Activated CD8-positive, alpha-beta T cell treated with anti-CD3 and anti-CD28 coated beads for 36 hours (primary cell): Measurements from ENCODE around the gene CLEC1A. TPM values are rescaled to one million over a fixed set of nuclear protein-coding genes. Genes with fewer than 3 reads are reported as not detected.

ENCODE experiments used
- ATAC-seq: fragments of 200-7000 bp; cut with Tn5 transposase; one replicate; pipeline ENCODE4 v1.10.0; 2021; ENCODE audit warnings: mild to moderate bottlenecking, moderate library complexity
- CTCF ChIA-PET: fragments of 350-600 bp; sonication (Branson Sonifier 250); formaldehyde crosslinking; loops from one replicate; lab custom pipeline; 2021; ENCODE audit warnings: antibody characterized with exemption; lab: Charles Lee
- POLR2A ChIA-PET: fragments of 350-600 bp; sonication (Branson Sonifier 250); formaldehyde crosslinking; loops from one replicate; lab custom pipeline; 2021; ENCODE audit warnings: antibody characterized with exemption; lab: Charles Lee
- DNase-seq: peaks from one replicate; pipeline ENCODE4 v3.0.0-alpha.2; 2020
- H3K27ac Mint-ChIP-seq: one replicate; pipeline ENCODE4 v1.8.0; 2021; ENCODE audit warnings: mild to moderate bottlenecking, mixed read lengths
- H3K27me3 Mint-ChIP-seq: one replicate; pipeline ENCODE4 v1.8.0; 2021; ENCODE audit warnings: mixed read lengths
- H3K36me3 Mint-ChIP-seq: one replicate; pipeline ENCODE4 v1.8.0; 2021; ENCODE audit warnings: low read depth, mixed read lengths
- H3K4me1 Mint-ChIP-seq: one replicate; pipeline ENCODE4 v1.8.0; 2021; ENCODE audit warnings: low read depth, mixed read lengths
- H3K4me3 Mint-ChIP-seq: one replicate; pipeline ENCODE4 v1.8.0; 2021; ENCODE audit warnings: mild to moderate bottlenecking, moderate library complexity, mixed read lengths
- H3K9me3 Mint-ChIP-seq: one replicate; pipeline ENCODE4 v1.8.0; 2021; ENCODE audit warnings: mixed read lengths
- intact Hi-C: fragments of 100-400 bp; cut with micrococcal nuclease; formaldehyde crosslinking; loops from one replicate; pipeline ENCODE4 v1.10.0; 2022
- total RNA-seq, 2 experiments: library from RNA; stranded (reverse); gene quantifications; one replicate each; pipeline ENCODE4 v1.2.3, GENCODE V29; 2021
- TF ChIP-seq, protein P1 (sequence below): fragments of 200-600 bp; IDR thresholded peaks from one replicate; pipeline ENCODE4 v1.8.0; 2022; ENCODE audit warnings: antibody characterized with exemption, mild to moderate bottlenecking

Gene CLEC1A
- total RNA-seq, 2 experiments from 2014 or later: not detected

DNA sequence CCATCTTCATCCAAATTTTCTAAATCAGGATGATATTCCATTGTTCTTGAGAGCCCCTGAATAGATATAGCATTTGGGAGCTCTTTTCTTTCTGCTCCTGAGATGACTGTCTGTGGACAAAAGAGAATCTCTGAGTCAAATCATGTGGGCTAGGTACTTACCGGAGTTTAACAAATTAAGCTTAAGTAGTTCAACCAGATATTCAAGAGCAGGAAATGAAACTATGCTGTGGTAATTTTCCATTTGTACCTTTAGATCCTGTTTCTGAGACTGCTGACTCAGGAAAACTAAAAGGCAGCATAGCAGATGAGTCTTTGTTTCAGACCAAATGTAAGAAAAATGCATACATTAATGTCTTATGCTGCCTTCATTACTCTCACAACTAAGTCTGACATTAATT is 31.3 kb upstream of the CLEC1A start, which contains the start of gene CLEC7A:
Gene CLEC7A, minus strand, starts transcription at position 158 of the 400 bp plus-strand sequence. Its CDS starts 117 bp downstream, at position 41.
- Mint-ChIP-seq H3K4me3 (no peak within 1 kb of the TSS), H3K4me1 (peaks cover 13% of the 10 kb centered on the region), H3K27ac (no peak within 1 kb of the TSS), H3K27me3 (peaks cover 10% of the 10 kb centered on the region), H3K9me3 (no peaks in the 10 kb centered on the region), H3K36me3 (no peaks in the 10 kb centered on the region)
- ChIA-PET POLR2A (interaction anchor here (0.6 to 1.5 kb wide), 2 partner anchors 10 to 1167 kb away, joined by 3 read pairs; no protein-coding TSS in a partner anchor), CTCF (interaction anchor here (0.7 to 2.2 kb wide), 7 partner anchors 10 to 1179 kb away, joined by 3 to 13 read pairs (median 3); partner anchors contain the start of gene CLEC12B)
- DNase-seq (no peak), ATAC-seq (peak; percentile 89)
- intact Hi-C loops: loop anchor here (10.0 kb wide), 2 partner anchors 185 to 385 kb away; no protein-coding TSS in a partner anchor
- TF ChIP-seq, protein P1, sequence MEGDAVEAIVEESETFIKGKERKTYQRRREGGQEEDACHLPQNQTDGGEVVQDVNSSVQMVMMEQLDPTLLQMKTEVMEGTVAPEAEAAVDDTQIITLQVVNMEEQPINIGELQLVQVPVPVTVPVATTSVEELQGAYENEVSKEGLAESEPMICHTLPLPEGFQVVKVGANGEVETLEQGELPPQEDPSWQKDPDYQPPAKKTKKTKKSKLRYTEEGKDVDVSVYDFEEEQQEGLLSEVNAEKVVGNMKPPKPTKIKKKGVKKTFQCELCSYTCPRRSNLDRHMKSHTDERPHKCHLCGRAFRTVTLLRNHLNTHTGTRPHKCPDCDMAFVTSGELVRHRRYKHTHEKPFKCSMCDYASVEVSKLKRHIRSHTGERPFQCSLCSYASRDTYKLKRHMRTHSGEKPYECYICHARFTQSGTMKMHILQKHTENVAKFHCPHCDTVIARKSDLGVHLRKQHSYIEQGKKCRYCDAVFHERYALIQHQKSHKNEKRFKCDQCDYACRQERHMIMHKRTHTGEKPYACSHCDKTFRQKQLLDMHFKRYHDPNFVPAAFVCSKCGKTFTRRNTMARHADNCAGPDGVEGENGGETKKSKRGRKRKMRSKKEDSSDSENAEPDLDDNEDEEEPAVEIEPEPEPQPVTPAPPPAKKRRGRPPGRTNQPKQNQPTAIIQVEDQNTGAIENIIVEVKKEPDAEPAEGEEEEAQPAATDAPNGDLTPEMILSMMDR: no peak

DNA sequence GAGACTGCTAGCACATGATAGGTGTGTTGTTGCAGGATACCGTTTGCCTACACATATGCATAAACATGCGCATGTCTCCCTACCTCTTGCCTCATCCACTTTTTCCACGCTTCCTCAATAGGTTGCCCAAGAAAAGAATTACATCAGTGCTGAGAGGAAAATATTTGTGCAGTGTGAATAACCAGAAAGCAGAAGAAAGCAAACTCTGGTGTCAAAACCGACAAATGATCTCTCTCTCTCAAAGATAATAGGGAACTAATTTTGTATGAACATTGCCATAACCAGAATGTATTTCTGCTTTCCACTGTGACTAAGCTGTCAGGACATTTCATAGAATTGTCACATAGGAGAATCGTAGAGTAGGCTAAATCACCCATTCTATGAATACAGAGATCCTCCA is 29.9 kb upstream of the CLEC1A start:
- TF ChIP-seq, protein P1: no peak
- no peaks in the 10 kb centered on the region for H3K9me3 Mint-ChIP-seq
- POLR2A ChIA-PET: interaction anchor here (1.5 kb wide), 1 partner anchor 12 kb away, joined by 3 read pairs; no protein-coding TSS in a partner anchor

DNA sequence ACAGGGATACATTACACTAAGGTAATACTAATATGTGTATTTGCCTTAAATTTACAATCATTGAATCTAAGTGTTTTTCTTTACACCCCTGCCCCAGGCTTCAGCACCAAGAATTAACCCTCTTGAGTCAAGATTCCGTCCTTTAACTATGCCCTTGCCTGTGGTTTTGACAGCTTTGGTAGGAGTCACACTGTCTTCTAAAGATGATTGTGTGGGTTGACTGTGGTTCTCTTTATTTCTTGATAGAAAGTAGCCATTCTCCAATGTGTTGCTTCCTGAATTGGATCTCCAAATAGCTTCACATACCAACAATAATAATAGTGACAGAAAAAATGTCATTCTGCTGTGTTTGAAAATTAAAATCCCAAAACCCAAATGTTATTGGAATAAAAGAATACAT is 27.6 kb upstream of the CLEC1A start:
- intact Hi-C loops: no loop called here
- no peaks in the 10 kb centered on the region for H3K9me3 Mint-ChIP-seq
- H3K27me3 Mint-ChIP-seq: peaks cover 8% of the 10 kb centered on the region
- no peaks in the 10 kb centered on the region for H3K36me3 Mint-ChIP-seq
- H3K27ac Mint-ChIP-seq: no peak overlapping the region
- no peak for ATAC-seq
- POLR2A ChIA-PET: no interaction called here
- TF ChIP-seq, protein P1: no peak
- no peak overlapping the region for H3K4me3 Mint-ChIP-seq
- H3K4me1 Mint-ChIP-seq: peaks cover 13% of the 10 kb centered on the region
- DNase-seq: no peak
- CTCF ChIA-PET: no interaction called here

More for the DNA sequence above, 29.9 kb upstream of the CLEC1A start:
- H3K27me3 Mint-ChIP-seq: peaks cover 10% of the 10 kb centered on the region
- no peak for ATAC-seq
- DNase-seq: no peak
- H3K4me1 Mint-ChIP-seq: peaks cover 13% of the 10 kb centered on the region
- H3K4me3 Mint-ChIP-seq: no peak overlapping the region
- no peak overlapping the region for H3K27ac Mint-ChIP-seq
- intact Hi-C loops: loop anchor here (2.0 kb wide), 1 partner anchor 56 kb away; no protein-coding TSS in a partner anchor
- CTCF ChIA-PET: interaction anchor here (0.6 to 1.2 kb wide), 3 partner anchors 9 to 121 kb away, joined by 3 read pairs; no protein-coding TSS in a partner anchor
- no peaks in the 10 kb centered on the region for H3K36me3 Mint-ChIP-seq

DNA sequence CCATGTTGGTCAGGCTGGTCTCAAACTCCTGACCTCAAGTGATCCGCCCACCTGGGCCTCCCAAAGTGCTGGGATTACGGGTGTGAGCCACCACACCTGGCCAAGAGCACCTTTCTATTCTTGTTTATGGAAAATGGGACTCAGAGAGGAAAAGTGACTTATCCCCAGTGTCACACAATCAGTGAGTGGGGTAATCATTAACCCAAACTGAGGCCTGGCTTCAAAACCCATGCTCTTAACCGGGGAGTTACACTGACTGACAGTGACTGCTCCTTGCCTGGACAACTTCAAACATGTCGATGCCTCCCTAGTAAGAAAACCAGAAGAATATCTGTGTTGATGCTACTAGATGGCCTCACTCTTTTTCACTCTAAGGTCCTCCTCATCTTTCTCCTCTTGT is 23.9 kb upstream of the CLEC1A start:
- intact Hi-C loops: no loop called here
- ChIA-PET POLR2A (no interaction called here), CTCF (no interaction called here)
- Mint-ChIP-seq H3K4me3 (no peak overlapping the region), H3K27ac (no peak overlapping the region), H3K4me1 (no peaks in the 10 kb centered on the region), H3K36me3 (no peaks in the 10 kb centered on the region), H3K9me3 (no peaks in the 10 kb centered on the region), H3K27me3 (peaks cover 4% of the 10 kb centered on the region)
- ATAC-seq (no peak), DNase-seq (no peak)
- TF ChIP-seq, protein P1: no peak

DNA sequence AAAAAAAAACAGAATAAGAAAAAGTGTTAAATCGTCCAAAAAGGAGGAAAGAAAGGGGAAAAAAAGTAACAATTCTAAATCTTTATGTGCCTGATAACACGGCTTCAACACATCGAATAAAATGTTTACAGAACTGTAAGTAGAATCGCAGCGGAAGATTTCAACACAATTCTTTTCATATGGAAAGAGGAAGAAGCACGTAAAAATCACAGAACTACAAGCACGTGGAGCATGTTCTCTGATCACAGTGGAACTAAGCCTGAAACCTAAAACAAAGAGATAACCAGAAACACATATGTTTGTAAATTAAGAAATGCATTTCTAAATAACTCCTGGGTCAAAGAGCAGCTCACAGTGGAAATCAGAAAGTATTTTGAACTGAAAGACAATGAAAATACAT is 22.5 kb upstream of the CLEC1A start:
- Mint-ChIP-seq H3K36me3 (no peaks in the 10 kb centered on the region), H3K4me3 (no peak overlapping the region), H3K27me3 (peaks cover 2% of the 10 kb centered on the region), H3K4me1 (no peaks in the 10 kb centered on the region), H3K27ac (no peak overlapping the region), H3K9me3 (no peaks in the 10 kb centered on the region)
- intact Hi-C loops: no loop called here
- ChIA-PET CTCF (no interaction called here), POLR2A (no interaction called here)
- ATAC-seq (no peak), DNase-seq (no peak)
- TF ChIP-seq, protein P1: no peak
